IMR-90 (cell line): ENCODE measurements around the gene CCM2. TPM values are rescaled to one million over a fixed set of nuclear protein-coding genes. Genes with fewer than 3 reads are reported as not detected.

Experiments
- ATAC-seq: fragments of 200-7000 bp; cut with Tn5 transposase; 2 replicates; pipeline ENCODE4 v1.9.1; 2020; ENCODE audit warnings: low read depth, mild to moderate bottlenecking, moderate library complexity
- BruUV-seq: library from RNA; stranded (reverse); fragments of 400-500 nt; replicated peaks from 2 replicates; lab custom pipeline; 2021; lab: Mats Ljungman, UMichigan
- CTCF ChIA-PET: fragments of 300-600 bp; formaldehyde crosslinking; extraction: SDS; loops from one replicate; lab custom pipeline; 2021; ENCODE audit warnings: antibody characterized with exemption; lab: Yijun Ruan, JAX
- POLR2A ChIA-PET: fragments of 300-600 bp; sonication (Branson Sonifier 250); formaldehyde crosslinking; loops from one replicate; lab custom pipeline; 2022; ENCODE audit warnings: antibody characterized with exemption; ENCODE audit not compliant: unreplicated experiment; lab: Charles Lee
- DNase-seq: peaks from one replicate; pipeline ENCODE4 v3.0.0; 2013
- H2AFZ ChIP-seq: replicated peaks from 2 replicates; pipeline ENCODE3; 2013; ENCODE audit warnings: low read length, mild to moderate bottlenecking; ENCODE audit not compliant: poor library complexity
- H2AK5ac ChIP-seq: 2 replicates; pipeline ENCODE4 v1.6.1; 2013; ENCODE audit warnings: low read depth, low read length, inconsistent platforms
- H2AK9ac ChIP-seq: replicated peaks from 2 replicates; pipeline ENCODE3; 2013; ENCODE audit warnings: mild to moderate bottlenecking, low read depth, low read length, moderate library complexity; ENCODE audit not compliant: poor library complexity
- H2BK120ac ChIP-seq: 2 replicates; pipeline ENCODE4 v1.6.1; 2013; ENCODE audit warnings: low read depth, low read length, inconsistent platforms
- H2BK15ac ChIP-seq: 3 replicates; pipeline ENCODE4 v1.6.1; 2013; ENCODE audit warnings: low read depth, low read length, inconsistent platforms
- H2BK20ac ChIP-seq: 2 replicates; pipeline ENCODE4 v1.6.1; 2013; ENCODE audit warnings: low read depth, mild to moderate bottlenecking, inconsistent platforms, low read length, moderate library complexity
- H2BK5ac ChIP-seq: 2 replicates; pipeline ENCODE4 v1.6.1; 2013; ENCODE audit warnings: mild to moderate bottlenecking, low read depth, low read length, inconsistent platforms; ENCODE audit not compliant: poor library complexity, severe bottlenecking
- H3K14ac ChIP-seq: replicated peaks from 2 replicates; pipeline ENCODE4 v1.6.1; 2013; ENCODE audit warnings: low read depth, low read length, inconsistent platforms
- H3K18ac ChIP-seq: 2 replicates; pipeline ENCODE4 v1.6.1; 2013; ENCODE audit warnings: low read depth, low read length, control low read depth
- H3K23ac ChIP-seq: 2 replicates; pipeline ENCODE4 v1.6.1; 2013; ENCODE audit warnings: low read depth, low read length, inconsistent platforms
- H3K27ac ChIP-seq: 2 replicates; pipeline ENCODE4 v1.5.1; 2013; ENCODE audit warnings: mild to moderate bottlenecking, control low read depth, low read length; ENCODE audit not compliant: insufficient read depth
- H3K27me3 ChIP-seq: 2 replicates; pipeline ENCODE4 v1.6.1; 2013; ENCODE audit warnings: low read length; ENCODE audit not compliant: control insufficient read depth, insufficient read depth
- H3K36me3 ChIP-seq: 2 replicates; pipeline ENCODE4 v1.6.1; 2013; ENCODE audit warnings: low read length, mixed read lengths; ENCODE audit not compliant: control insufficient read depth, insufficient read depth
- H3K4ac ChIP-seq: 2 replicates; pipeline ENCODE4 v1.6.1; 2013; ENCODE audit warnings: low read depth, low read length, inconsistent platforms
- H3K4me1 ChIP-seq: 2 replicates; pipeline ENCODE4 v1.6.1; 2013; ENCODE audit warnings: low read length, mixed read lengths; ENCODE audit not compliant: control insufficient read depth, insufficient read depth
- H3K4me2 ChIP-seq: 2 replicates; pipeline ENCODE4 v1.6.1; 2013; ENCODE audit warnings: low read depth, mild to moderate bottlenecking, control low read depth, low read length, moderate library complexity
- H3K4me3 ChIP-seq: 2 replicates; pipeline ENCODE4 v1.5.1; 2013; ENCODE audit warnings: low read depth, mild to moderate bottlenecking, control low read depth, low read length, moderate library complexity; ENCODE audit not compliant: insufficient read depth
- H3K56ac ChIP-seq: 2 replicates; pipeline ENCODE4 v1.6.1; 2013; ENCODE audit warnings: low read length, inconsistent platforms; ENCODE audit not compliant: insufficient read depth; ENCODE audit errors: extremely low read depth
- H3K79me1 ChIP-seq, 2 experiments: 2 replicates each; pipeline ENCODE4 v1.6.1; 2013; ENCODE audit warnings: low read length in 2 of 2, inconsistent platforms in 1 of 2, low read depth in 1 of 2
- H3K9ac ChIP-seq: 2 replicates; pipeline ENCODE4 v1.6.1; 2013; ENCODE audit warnings: low read depth, low read length, control low read depth
- H3K9me1 ChIP-seq: 2 replicates; pipeline ENCODE4 v1.6.1; 2013; ENCODE audit warnings: low read length, inconsistent platforms; ENCODE audit not compliant: insufficient read depth
- H3K9me3 ChIP-seq: 2 replicates; pipeline ENCODE4 v1.6.1; 2013; ENCODE audit warnings: low read length; ENCODE audit not compliant: control insufficient read depth, insufficient read depth
- H4K20me1 ChIP-seq: 2 replicates; pipeline ENCODE4 v1.6.1; 2013; ENCODE audit warnings: low read length, inconsistent platforms; ENCODE audit not compliant: insufficient read depth
- H4K5ac ChIP-seq: 2 replicates; pipeline ENCODE4 v1.6.1; 2013; ENCODE audit warnings: mild to moderate bottlenecking, low read depth, low read length, control low read depth
- H4K8ac ChIP-seq, 2 experiments: 2 replicates each; pipeline ENCODE4 v1.6.1; 2013; ENCODE audit warnings: low read depth in 2 of 2, low read length in 2 of 2, control low read depth in 1 of 2, inconsistent platforms in 1 of 2
- H4K91ac ChIP-seq: 2 replicates; pipeline ENCODE4 v1.6.1; 2013; ENCODE audit warnings: low read depth, low read length, inconsistent platforms; ENCODE audit not compliant: insufficient read depth
- POLR2A ChIP-seq: IDR thresholded peaks from 2 replicates; pipeline ENCODE4 v1.6.1; 2012; ENCODE audit warnings: mild to moderate bottlenecking, low read depth, low read length
- WGBS, 2 experiments: methylation state at CpG; one replicate each; pipeline versions ENCODE4 v1.1.5 to v1.1.7; 2013; ENCODE audit warnings: missing lambda C conversion rate in 2 of 2; ENCODE audit not compliant: insufficient read length in 1 of 2; ENCODE audit errors: extremely low coverage in 2 of 2; 5-methylcytosine and 5-hydroxymethylcytosine counted together
- dilution Hi-C: fragments of 300-500 bp; cut with HindIII; formaldehyde crosslinking; loops from one replicate; pipeline ENCODE4 v1.14.3; 2018; ENCODE audit warnings: low sequenced_read_pairs; ENCODE audit not compliant: unreplicated experiment
- in situ Hi-C: fragments of 300-500 bp; cut with MboI; formaldehyde crosslinking; loops from 3 replicates; pipeline ENCODE4 v1.14.3; 2019; ENCODE audit warnings: low sequenced_read_pairs, inconsistent platforms, mixed read lengths
- intact Hi-C: fragments of 100-400 bp; cut with micrococcal nuclease; formaldehyde crosslinking; loops from 2 replicates; pipeline ENCODE4 v1.10.0; 2022
- polyA plus RNA-seq, 3 experiments: library from polyadenylated mRNA; depleted of rRNA; stranded (reverse); fragments of >200 nt; gene quantifications; 2 replicates each; pipeline ENCODE4 v1.2.3, GENCODE V29; 2012; ENCODE audit warnings: low replicate concordance in 1 of 3
- total RNA-seq: library from RNA; depleted of rRNA; stranded (reverse); fragments of >200 nt; gene quantifications from 2 replicates; pipeline ENCODE4 v1.2.3, GENCODE V29; 2012

The CCM2 gene
- total and polyA plus RNA-seq, 2 of the 4 experiments (the other 2 are of a cell fraction): 65.2 to 78.5 TPM

DNA sequence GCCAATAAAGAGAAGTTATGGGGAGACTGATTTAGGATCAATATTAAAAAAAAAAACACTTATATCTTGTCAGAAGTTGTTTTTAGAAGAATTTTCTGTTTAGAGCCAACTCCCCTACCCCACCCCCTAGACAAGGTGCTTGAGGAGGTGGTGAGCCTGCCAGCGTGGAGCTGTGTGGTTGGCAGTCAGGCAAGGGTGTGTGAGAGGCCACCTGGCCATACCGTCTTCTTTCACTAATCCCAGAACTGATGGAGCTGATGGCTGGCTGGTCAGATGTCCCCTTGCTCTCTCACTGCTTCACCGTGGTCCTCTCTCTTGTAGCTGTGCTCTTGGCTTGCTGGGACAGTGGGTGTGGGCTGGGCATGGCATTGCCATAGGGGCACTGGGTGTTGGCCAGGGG, 54.4 kb downstream of the CCM2 start:
- ChIA-PET POLR2A (no interaction called here), CTCF (interaction anchor here (0.6 kb wide), 2 partner anchors 15 to 36 kb away, joined by 3 to 6 read pairs; no protein-coding TSS in a partner anchor)
- no peak overlapping the region for H3K4me2 ChIP-seq
- no peak overlapping the region for H4K91ac ChIP-seq
- no peak overlapping the region for H3K56ac ChIP-seq
- peaks cover 13% of the 10 kb centered on the region for H3K9me1 ChIP-seq
- no peak overlapping the region for H3K4ac ChIP-seq
- H4K5ac ChIP-seq: no peak overlapping the region
- no peak overlapping the region for H4K8ac ChIP-seq
- no peak overlapping the region for H2BK120ac ChIP-seq
- peaks cover 22 to 67% of the 10 kb centered on the region in 2 experiments for H3K79me1 ChIP-seq
- DNase-seq: no peak
- H3K14ac ChIP-seq: no peak overlapping the region
- BruUV-seq: no TSS peak
- ATAC-seq: no peak
- H3K4me1 ChIP-seq: peaks cover 1% of the 10 kb centered on the region
- no peak overlapping the region for H3K4me3 ChIP-seq
- H2AFZ ChIP-seq: no peak overlapping the region
- no peak overlapping the region for H2AK9ac ChIP-seq
- no peak overlapping the region for H3K18ac ChIP-seq
- no peak overlapping the region for H2BK5ac ChIP-seq
- H3K23ac ChIP-seq: no peak overlapping the region
- no peaks in the 10 kb centered on the region for H3K27me3 ChIP-seq
- no peak overlapping the region for H3K9ac ChIP-seq
- peaks cover 19% of the 10 kb centered on the region for H4K20me1 ChIP-seq
- dilution Hi-C loops: no loop called here
- WGBS, 2 experiments: no CpG with 5 or more reads among the region's 3 CpGs
- TF ChIP-seq POLR2A: no peak
- in situ Hi-C loops: no loop called here
- H2BK15ac ChIP-seq: no peak overlapping the region
- no peaks in the 10 kb centered on the region for H3K9me3 ChIP-seq
- intact Hi-C loops: no loop called here
- no peak overlapping the region for H2BK20ac ChIP-seq
- H3K27ac ChIP-seq: no peak overlapping the region
- H2AK5ac ChIP-seq: no peak overlapping the region
- H3K36me3 ChIP-seq: peaks cover 10% of the 10 kb centered on the region
